Measurements from ENCODE around the gene DRG2. TPM values are rescaled to one million over a fixed set of nuclear protein-coding genes. Genes with fewer than 3 reads are reported as not detected.
A peak's percentile ranks its signal among the peaks of the same experiment; 100 is the strongest.

Gene DRG2
- total and polyA plus RNA-seq, 9 of the 15 experiments (the other 6 are each of a cell fraction or from before 2014, with no cell fraction given): 6.6 to 36.7 (median 26.1) TPM

DNA sequence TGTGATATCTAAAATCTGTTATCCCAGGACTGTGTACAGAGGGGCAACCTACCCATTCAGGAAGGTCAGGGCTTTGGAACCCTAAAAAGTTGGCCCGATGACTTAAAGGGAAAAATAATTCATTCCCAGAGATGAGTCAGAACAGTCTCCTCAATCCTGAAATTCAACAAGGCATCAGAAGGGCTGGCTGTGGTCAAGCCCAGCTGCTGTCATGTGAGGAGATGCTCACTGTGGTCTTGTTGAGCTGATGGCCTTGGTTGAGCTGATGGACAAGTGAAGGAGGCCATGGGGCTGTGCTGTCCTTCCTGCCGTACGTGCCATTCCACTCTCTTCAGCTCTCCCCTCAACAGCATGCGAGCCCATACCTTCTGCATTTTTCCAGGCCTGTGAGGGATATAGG is 20.9 kb upstream of the DRG2 start:
- peaks cover 18% of the 10 kb centered on the region; the same call in 2 of the 3 replicates for H3K36me3 ChIP-seq (ENCODE audit: control insufficient read depth, insufficient read depth, low read length)
- H3K79me2 ChIP-seq (ENCODE audit: control insufficient read depth, insufficient read depth, low read length): no peaks in the 10 kb centered on the region
- FAIRE-seq: no peak
- no peak overlapping the region for H3K4me2 ChIP-seq (ENCODE audit: insufficient read depth, low read length)
- TSS peak; percentile 30 for BruUV-seq (replicated peaks)
- H3K27ac ChIP-seq (ENCODE audit: extremely low read depth, low read depth, low read length): no peak overlapping the region
- ATAC-seq: no peak
- H3K9me1 ChIP-seq (ENCODE audit: control insufficient read depth, insufficient read depth, low read length): no peaks in the 10 kb centered on the region
- H2AFZ ChIP-seq (ENCODE audit: low read depth, low read length): no peak overlapping the region
- POLR2A ChIA-PET: interaction anchor here (0.8 kb wide), 1 partner anchor 91 kb away, joined by 3 read pairs; no protein-coding TSS in a partner anchor
- WGBS (ENCODE audit: insufficient coverage, low coverage, missing lambda C conversion rate): 90% methylated on average over 4 of the region's 4 CpGs
- no peaks in the 10 kb centered on the region for H3K27me3 ChIP-seq (ENCODE audit: control insufficient read depth in 2 of 2, insufficient read depth in 2 of 2, low read length in 2 of 2)
- in situ Hi-C loops (cut with MboI): no loop called here
- H3K4me3 ChIP-seq: no peak overlapping the region
- no peaks in the 10 kb centered on the region for H3K9me3 ChIP-seq (replicated peaks; ENCODE audit: control insufficient read depth, insufficient read depth, low read depth, low read length)
- H4K20me1 ChIP-seq (replicated peaks; ENCODE audit: control insufficient read depth, insufficient read depth, low read length): no peaks in the 10 kb centered on the region
- intact Hi-C loops (cut with micrococcal nuclease): no loop called here
- TF ChIP-seq ZNF197 (CRISPR knock-in tag; IDR thresholded peaks at IDR 0.05; ENCODE audit: low read depth) (no peak), RAD21 (CRISPR knock-in tag; conservative IDR thresholded peaks at IDR 0.05 in 1 of 2, IDR thresholded peaks at IDR 0.05 in 1 of 2) (no peak), LEF1 (IDR thresholded peaks at IDR 0.05) (no peak), KLF10 (CRISPR knock-in tag; IDR thresholded peaks at IDR 0.05) (no peak), ZNF717 (CRISPR knock-in tag; IDR thresholded peaks at IDR 0.05) (no peak), SREBF1 (IDR thresholded peaks at IDR 0.05; ENCODE audit: borderline replicate concordance, low read depth, low read length) (no peak), PRDM10 (IDR thresholded peaks at IDR 0.05; ENCODE audit: partially characterized antibody) (no peak), ZNF77 (CRISPR knock-in tag; IDR thresholded peaks at IDR 0.05) (no peak), SPI1 (IDR thresholded peaks at IDR 0.05; ENCODE audit: borderline replicate concordance, low read depth, low read length) (no peak), CSDE1 (IDR thresholded peaks at IDR 0.05) (no peak), GTF2F1 (IDR thresholded peaks at IDR 0.05; ENCODE audit: low read depth, low read length) (no peak)
- peak overlapping the region in 1 of 2 experiments; percentile 58; a peak in 1 of 4 replicates for H3K9ac ChIP-seq (ENCODE audit: insufficient read depth in 1 of 2, low read depth in 2 of 2, low read length in 2 of 2)
- peaks cover 0 to 24% of the 10 kb centered on the region in 2 experiments; a peak in 3 of 5 replicates for H3K4me1 ChIP-seq (replicated peaks in 1 of 2; ENCODE audit: control insufficient read depth in 2 of 2, insufficient read depth in 2 of 2, low read length in 2 of 2)
- CTCF ChIA-PET (ENCODE audit: low intra/inter-chr PET ratio): no interaction called here
- DNase-seq (ENCODE audit: extremely low read depth in 1 of 4, low spot score in 3 of 4): no peak
